ENCODE results near the gene DLX6. TPM values are rescaled to one million over a fixed set of nuclear protein-coding genes. Genes with fewer than 3 reads are reported as not detected.

The DLX6 gene
- total RNA-seq, 1 donor from 2014 or later: 4.1 TPM

DNA sequence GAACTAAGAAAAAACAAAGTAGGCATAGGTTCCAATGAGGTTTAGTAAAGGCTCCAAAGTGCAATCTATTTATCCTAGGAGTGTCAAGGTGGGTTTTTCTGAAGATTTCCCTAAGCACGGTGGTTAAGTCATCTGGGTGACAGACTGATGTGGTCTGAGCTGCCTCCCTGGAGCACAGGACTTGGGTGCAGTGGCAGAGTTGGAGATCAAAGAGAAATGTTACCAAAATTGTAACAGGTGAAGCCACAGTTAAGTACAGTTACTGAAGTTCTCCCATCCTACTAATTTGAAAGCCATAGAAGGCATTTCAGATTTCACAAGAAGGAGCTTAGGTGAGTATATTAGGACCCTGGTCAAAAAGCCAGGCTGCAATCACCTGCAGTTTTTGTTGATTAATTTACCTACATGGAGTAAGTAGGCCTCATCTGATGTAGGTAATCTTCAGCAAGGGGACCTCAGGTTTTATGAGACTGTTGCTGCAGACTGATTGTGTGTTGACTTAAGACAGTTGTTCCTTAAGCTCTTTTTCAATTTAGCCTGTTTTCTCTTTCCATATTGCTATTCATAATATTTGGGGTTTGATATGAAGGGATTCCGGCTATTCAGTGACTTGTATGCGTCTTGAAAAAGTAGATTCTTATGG is 3.0 kb downstream of the DLX6 start:
- DNase-seq (ENCODE audit: low spot score in 2 of 2) (no peak), FAIRE-seq (no peak)

DNA sequence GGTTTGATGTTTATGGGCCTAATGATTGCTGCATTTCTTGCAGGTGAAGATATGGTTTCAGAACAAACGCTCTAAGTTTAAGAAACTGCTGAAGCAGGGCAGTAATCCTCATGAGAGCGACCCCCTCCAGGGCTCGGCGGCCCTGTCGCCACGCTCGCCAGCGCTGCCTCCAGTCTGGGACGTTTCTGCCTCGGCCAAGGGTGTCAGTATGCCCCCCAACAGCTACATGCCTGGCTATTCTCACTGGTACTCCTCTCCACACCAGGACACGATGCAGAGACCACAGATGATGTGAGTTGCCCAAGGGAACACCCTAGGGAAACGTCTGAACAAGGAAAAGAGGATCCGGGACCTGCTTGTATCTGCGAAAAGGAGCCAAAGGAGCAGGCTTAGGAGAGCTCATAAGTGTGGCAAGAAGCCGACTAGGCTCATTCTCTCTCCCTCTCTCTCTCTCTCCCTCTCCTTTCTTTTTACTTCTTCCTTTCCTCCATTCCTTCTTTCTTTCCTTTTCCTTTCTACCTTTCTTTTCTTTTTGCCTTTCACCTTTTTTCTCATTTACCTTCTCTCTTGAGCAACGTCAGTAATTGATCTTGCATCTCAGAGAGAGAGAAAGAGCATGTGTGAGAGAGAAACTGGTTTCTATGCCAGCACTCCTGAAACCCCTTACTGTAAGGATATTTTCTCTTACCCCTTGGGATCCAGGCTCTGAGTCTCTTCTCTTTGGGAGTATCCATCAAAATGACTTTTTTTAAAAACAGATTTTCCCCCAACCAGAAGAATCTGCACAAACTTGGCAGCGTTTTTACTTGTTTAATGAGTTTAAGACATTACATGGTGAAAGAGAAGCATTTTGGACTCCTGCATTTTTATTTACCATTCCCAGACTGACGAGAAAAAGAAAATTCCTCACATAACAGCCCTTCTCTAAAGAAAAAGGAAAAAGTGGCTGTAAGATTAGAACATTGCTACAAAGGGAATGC is 4.7 kb downstream of the DLX6 start:
- FAIRE-seq: no peak
- DNase-seq (ENCODE audit: low spot score in 2 of 2): no peak

DNA sequence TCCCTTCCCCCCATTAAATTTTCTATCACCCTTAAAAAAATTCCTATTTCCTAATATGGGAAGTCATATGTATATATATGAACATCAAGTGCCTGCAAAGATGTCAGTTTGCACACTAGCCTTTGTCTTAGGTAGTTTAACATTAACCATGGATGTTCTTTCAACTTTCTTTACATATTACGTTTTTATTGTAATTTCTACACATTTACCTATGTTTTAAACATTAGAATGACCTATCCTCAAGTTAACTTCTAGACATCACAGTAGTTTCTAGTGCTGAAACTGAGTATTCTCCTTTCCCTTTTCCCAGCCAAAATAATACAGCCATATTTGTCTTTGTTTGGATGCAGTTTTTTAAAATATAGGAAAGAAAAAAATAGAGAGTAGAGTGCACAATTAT is 5.8 kb downstream of the DLX6 start:
- FAIRE-seq: no peak
- no peak for DNase-seq (ENCODE audit: low spot score in 2 of 2)

DNA sequence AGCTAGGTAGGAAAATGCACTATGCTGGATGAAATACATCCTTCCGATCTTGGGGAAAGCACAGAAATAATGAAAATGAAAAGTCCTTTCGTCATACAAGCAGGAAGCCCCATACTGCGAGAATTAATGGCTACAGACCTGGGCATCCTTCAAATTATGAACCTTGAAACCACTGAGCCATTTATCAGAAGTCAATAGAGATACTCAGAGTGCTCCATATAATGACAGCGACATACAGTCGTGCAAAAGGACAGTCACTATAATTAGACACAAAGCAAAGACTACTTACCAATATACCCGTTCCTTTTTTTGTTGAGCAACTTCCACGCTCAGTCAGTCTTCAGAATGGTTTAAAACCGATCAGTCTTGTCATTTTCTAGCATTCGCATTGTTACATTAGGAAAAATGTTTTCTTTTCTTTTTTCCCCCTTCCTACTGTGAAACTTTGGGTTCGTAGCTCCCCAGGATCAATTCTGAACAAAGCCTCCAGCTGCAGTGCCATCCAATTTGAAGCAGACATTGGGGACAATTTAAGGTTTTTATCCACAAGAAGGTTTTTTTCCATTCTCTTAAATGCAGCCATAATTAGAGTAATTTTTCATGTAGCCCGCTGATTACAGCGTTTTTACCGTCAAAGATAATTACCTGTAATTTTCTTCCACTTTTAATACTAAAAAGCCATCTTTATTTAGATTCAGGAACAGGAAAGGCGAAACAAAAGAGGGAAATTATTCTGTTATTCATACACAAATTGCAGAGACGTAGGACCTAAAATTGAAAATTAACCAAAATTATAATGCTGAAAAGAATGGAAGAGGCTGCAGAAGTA is 6.4 kb downstream of the DLX6 start:
- FAIRE-seq: no peak
- DNase-seq (ENCODE audit: low spot score in 2 of 2): no peak

DNA sequence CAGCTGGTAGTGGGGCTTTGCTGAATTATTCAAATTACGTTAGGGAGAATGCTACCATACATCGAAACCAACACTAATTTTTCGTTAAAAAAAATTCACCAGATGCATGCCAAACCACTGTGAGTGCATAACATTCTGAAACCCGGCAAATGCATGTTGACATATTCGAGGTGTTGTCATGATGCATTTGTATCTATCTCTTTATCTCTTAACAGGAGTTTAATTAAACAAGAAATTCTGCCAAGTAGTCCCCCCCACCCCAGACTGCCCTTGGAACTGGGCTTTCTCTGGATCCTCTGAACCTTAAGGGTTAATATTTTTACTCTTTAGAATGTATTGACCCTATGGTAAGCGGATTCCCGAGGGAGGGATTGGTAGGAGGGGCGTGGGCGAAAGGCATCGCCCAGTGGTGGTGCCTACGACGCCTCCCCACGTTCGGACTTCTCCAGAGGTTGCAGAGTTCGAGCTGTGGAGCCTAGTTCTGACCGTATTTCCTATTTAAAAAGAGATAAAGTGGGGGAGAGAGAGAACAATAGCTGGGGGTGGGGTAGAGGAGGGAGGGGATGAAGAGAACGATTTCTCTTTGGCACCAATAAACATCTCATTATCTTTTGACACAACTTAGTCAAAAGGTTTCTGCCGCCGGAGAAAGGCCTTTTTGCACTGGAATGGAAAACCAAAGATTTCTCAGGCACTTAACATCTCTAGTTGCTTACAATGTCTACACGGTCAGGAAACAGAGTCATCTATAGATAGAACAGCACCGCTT is 7.2 kb downstream of the DLX6 start:
- DNase-seq (ENCODE audit: low spot score in 2 of 2) (no peak), FAIRE-seq (no peak)

DNA sequence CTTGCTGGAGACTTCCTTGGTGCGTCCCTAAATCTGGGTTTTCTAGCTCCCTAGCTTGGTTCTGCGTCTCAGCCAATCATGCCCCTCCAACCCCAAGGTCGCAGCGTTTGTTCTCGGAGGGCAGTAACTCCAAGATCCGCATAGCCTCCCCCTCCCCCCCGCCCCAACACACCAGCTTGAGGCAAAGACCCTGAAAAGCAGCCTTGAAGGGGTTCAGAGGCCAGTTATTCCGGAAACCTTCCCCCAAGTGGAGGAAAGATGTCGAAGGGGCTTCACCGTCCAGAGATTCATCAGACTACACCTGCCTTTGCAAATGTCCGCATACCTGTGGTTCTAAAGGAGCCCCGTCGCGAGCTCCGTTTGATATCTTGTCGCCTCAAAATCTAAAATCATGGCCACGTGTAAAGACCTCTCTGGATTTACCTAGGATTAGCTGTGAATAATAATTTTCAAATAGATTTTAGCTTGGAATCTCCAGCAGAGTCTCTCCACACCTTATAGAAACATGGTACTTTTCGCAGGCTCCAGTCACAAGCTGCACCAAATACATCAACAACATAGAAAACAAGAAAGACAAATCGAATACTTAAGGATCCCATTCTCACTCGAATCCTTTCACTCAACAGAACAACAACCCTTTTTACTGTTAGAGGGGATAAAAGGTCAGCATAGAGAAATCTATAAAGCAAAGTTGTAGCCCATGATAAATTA is 7.9 kb downstream of the DLX6 start:
- FAIRE-seq (no peak), DNase-seq (ENCODE audit: low spot score in 2 of 2) (no peak)

DNA sequence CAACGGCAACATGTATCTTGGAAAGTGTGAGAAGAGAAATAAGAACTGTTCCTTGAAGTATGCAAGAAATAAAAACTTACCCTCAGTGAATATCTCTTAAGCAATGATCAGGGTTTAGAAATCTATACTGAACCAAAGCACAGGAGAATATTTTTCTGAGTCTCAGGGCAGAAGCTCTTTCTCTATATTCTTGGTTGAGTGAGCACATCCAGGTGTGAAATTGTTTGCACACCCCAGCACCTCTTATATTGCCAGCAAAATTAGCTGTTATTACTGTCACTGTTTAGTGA is 8.4 kb downstream of the DLX6 start:
- DNase-seq (ENCODE audit: low spot score in 2 of 2): no peak

DNA sequence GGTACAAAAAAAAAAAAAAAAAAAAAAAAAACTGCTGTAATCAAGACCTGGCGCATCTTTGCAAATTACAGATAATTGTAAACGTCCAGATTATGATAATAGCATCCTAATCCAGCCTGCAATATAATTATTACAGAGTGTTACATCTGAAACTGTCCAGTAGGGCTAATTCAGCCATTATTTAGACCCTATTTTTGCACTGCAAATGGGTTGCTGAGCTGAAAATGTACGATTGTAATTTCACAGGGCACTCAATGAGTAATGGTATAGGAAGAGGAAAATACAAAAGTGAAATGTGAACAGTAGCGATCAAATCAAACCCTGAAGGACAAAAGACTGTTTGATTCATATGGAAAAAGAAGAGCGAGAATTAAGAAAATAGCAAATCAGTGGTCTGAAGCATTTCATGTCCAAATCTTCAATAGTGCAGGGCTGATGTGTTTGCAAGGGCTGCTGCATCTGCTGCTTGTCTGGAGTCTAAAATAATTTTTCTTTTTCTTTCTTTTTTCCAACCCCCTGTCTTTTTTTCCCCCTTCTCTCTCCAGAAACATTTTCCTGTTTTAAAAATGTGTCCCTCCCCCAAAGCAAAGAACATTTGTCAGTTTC is 8.9 kb downstream of the DLX6 start:
- FAIRE-seq: no peak

More for the DNA sequence above, 8.4 kb downstream of the DLX6 start:
- FAIRE-seq: no peak

DNA sequence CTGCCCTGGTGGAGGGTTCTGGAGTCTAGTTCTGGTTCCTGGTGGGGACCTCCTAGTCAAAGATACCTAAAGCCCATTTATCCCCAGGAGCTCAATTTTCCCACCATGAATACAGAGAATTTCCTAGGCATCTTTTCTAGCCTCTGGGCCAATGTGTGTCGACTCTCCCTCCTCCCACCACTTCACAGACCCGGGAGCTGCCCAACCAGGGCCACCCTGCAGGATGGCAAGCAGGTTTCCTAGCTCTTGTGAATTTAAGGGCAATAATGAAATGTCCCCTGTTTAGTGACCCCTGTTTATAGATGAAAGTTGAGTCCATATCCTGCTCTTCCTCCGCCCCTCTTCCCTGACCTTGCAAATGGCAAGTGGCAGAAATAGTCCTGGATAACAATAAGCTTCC is 9.9 kb downstream of the DLX6 start:
- DNase-seq (ENCODE audit: low spot score in 2 of 2) (no peak), FAIRE-seq (no peak)

More for the DNA sequence above, 8.9 kb downstream of the DLX6 start:
- DNase-seq (ENCODE audit: low spot score in 2 of 2): no peak

DNA sequence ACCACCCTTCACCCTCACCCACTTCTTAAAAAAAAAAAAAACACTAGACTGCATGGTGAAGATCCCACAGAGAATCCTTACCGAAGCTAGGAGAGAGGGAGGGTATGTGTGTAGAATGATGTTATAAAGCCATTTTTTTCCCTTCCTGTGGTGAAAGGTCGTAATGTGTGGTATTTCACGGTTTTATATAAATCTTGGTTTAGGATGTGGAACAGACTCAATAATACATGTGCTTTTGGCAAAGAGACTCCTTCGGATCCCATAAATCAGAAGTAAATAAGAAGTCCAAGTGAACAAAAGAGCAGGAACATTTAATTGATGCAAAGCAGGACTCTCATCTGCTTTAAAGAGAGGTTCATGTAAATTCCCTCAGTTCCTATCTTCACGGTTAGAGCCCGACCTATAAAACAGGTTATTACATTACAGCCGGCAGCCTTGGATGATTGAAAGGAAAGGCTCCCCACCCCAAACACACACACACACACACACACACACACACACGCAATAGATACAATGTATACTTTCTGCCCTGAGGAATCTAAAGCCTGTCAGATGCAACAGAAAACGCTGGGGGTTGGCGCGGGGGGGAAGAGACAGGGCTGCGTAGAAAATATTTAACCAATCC is 10.5 kb downstream of the DLX6 start:
- no peak for DNase-seq (ENCODE audit: low spot score in 2 of 2)
- no peak for FAIRE-seq

DNA sequence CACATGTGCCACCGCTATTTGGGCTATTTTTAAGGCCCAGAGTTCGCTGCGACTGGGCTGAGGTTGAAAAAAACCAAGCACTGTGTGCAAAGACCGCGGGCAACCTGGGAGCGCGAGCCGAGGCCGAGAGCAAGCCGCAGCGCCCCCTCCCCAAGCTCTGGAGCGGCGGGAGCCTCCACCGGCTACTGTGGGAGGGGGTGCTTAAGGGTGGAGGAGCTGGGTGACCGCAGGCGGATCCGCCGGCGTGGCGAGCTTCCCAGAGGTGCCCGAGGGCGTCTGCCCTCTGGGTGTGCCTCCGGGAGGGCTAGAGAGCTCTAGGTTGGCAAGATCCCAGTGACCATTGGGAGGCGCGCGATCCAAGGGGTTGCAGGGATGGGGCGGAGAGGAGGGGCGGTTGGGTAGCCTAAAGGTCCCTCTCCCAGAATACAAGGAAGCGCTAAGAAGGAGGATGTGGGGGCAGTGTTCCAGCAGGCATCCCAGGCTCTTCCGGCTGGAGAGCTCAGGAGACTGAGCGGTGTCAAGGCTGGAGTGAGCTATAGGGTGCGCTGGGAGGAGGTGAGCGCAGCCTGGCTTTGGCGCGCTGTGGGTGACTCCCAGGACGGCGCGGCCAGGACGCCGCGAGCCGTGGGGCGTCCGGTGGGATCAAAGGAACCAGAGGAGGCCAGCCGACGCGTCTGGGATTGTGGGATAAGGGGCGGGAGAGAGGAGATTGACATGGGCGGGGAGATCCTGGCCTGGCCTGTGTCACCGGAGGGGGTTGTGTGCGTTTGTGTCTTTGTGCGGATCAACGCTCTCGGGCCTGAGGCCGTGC is 11.2 kb downstream of the DLX6 start:
- FAIRE-seq: no peak
- DNase-seq (ENCODE audit: low spot score in 2 of 2): no peak

DNA sequence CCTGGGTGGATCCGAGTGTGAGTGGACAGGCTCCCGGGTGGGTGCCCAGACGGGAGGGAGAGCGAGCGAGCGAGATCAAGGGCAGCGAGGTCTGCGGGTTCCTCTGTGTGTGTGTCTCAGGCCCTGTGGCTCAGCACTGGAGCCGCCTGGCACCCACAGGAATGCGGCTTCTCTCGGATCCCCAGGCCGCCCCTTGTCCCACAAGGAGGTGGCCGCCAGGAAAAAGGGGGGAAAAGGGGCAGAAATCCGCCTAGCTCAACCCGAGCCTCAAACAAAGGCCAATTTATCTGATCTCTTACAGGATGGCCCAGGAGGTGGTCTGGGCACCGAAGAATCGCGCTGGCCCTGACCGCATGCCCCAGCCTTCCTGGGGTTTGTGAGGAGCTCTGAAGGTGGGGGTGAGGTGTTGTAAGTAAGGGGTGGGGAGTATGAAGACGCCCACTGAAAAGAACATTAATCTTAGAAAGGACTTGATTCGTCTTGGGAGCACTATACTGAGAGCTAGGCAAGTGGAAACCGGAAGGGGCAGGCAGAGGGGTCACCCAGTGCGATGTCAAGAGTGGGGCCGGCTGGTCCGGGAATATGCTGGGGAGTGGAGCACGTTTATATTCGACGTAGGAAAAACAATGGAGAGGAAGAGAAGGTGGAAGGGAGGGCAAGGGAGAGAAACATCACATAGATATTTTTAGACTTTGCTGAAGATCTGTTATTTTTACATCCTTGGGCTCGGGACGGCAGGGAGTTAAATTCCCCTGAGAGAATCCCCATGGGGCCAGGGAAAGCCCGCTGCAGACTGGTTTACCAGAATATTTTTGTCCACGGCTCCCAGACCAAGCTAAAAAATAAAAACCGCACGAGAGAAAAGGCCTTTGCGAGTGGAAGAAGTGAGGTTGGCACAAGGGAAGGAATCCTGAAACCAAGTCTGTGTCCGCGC is 12.1 kb downstream of the DLX6 start:
- DNase-seq (ENCODE audit: low spot score in 2 of 2) (no peak), FAIRE-seq (no peak)

DNA sequence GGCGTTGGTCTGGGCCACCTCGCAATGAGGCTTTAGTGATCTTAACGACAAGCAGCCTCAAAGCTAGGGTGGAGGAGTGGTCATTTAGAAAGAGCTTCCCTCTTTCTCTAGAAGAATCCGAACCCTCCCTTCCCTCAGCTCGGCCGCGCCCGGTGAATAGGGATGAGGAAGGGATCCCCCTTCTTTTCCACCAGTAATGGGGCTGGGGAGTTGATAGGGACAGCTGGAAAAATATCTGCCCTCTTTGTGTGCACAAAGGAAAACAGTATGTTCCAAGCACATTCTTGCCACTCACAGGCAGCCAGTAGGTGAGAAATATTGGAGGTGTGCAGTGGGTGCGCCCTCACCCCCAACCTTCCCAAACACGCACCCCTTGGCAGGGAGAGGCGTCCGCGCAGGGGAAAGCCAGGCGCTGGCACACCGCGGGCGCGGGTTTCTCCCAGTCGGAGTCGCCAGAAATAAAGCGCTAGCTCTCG is 12.8 kb downstream of the DLX6 start:
- FAIRE-seq (no peak), DNase-seq (ENCODE audit: low spot score in 2 of 2) (no peak)

DNA sequence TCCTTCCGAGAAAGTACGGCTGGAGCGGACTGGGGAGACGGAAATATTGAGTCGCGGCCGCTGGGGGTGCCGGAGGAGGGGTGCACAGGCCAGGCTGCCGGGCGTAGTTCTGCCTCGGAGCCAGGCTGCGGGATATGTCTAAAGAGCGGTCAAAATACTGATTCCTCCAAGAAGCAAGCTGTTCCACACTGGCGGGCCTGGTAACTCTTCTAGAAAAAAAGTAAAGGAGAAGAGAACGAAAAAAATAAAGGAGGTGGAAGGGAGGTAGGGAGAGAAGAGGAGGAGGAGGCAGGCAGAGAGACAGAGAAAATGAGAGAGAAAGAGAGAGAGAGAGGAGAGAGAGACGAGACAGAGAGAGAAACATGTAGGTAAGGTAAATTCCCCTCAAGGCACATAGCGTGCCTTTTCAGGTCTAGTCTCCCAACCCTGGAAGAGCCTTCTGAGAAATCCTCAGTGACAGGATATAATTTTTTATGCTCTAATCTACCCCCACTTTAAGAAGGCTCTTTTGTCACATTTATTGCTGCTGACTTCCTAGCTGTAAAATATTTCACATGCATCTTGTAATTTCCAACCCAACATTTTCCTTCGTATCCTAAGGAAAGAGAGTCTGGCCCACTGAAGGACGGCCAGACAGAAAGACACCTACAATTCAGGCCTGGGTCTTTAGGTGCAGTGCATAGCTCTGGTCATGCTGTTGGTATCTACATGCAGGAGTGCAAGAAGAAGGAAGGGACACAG is 13.6 kb downstream of the DLX6 start:
- FAIRE-seq (no peak), DNase-seq (ENCODE audit: low spot score in 2 of 2) (no peak)

DNA sequence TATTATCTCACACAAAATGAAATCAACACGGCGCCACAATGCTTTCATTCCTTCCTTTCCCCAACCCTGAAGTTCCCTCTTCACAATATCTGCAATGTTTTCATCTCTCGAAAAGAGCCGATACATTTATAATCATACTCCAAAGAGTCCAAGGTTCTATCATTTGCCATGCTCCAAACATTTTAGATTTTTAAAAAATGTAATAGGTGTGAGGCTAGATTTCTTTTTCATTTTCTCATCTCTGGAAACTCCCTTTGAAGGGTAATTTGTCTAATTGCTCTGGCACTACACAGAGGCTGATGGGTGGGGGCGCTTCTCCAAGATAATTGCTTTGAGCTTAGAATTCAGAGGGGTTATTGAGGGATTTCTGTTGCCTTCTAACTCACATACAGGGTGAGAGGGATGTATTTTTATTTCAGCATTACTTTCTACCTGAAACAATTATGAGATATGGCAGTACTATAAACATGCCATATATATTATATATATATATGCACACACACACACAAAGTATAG is 14.4 kb downstream of the DLX6 start:
- DNase-seq (ENCODE audit: low spot score in 2 of 2): no peak

DNA sequence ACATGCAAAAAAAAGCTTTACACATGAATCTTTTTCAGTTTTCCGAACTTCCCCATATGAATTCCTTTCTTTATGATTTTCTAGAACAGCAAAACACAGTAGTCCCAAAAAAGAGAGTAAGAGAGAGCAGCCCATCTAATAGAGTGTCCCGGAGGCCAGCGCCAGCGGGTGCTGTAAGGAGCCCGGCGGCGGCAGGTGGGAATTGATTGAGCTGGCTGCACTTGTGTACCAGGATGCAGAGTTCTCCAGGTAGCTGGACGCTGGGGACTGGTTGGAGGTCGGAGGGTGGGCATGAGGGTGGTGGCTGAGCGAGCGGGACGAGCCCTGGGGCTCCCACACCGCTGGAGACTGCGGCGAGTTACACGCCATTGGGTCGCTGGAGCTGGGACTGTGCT is 15.2 kb downstream of the DLX6 start:
- FAIRE-seq (no peak), DNase-seq (ENCODE audit: low spot score in 2 of 2) (no peak)

More for the DNA sequence above, 14.4 kb downstream of the DLX6 start:
- FAIRE-seq: no peak

Measured in frontal cortex (tissue), 4 donors.